CD4-positive, alpha-beta T cell treated with Interleukin-6 for 4 hours (primary cell): ENCODE measurements around the gene SCGB1C2.
A peak's percentile ranks its signal among the peaks of the same experiment; 100 is the strongest.
"Not testable (repeated sequence)": the region's sequence is repeated elsewhere in the genome, so short reads cannot be mapped to it uniquely, and the experiment has no call there.

ENCODE experiments used
- DNase-seq: peaks from one replicate; pipeline ENCODE4 v3.0.0-alpha.2; 2020; ENCODE audit warnings: mixed read lengths

The SCGB1C2 gene

GRCh38 chr17:137166-137807 is at the start of gene SCGB1C2:
SCGB1C2 (plus strand) TSS chr17:137569; CDS start chr17:137591, 22 bp downstream.
- not testable (repeated sequence) for DNase-seq

- DNase-seq, result not testable (repeated sequence)
Measured at GRCh38 chr17:113111-113510, 24.3 kb upstream of the SCGB1C2 start.

GRCh38 chr17:118339-118917 is 18.9 kb upstream of the SCGB1C2 start:
- peak; percentile 70 for DNase-seq

- not testable (repeated sequence) for DNase-seq
Measured at GRCh38 chr17:133932-134331, 3.4 kb upstream of the SCGB1C2 start.

GRCh38 chr17:134332-134785 is 3.0 kb upstream of the SCGB1C2 start:
- DNase-seq, result not testable (repeated sequence)

- DNase-seq, result not testable (repeated sequence)
Measured at GRCh38 chr17:135022-135421, 2.3 kb upstream of the SCGB1C2 start.

- not testable (repeated sequence) for DNase-seq
Measured at GRCh38 chr17:135895-136294, 1.5 kb upstream of the SCGB1C2 start.

- DNase-seq, result not testable (repeated sequence)
Measured at GRCh38 chr17:136531-136930, 838 bp upstream of the SCGB1C2 start.

GRCh38 chr17:139401-140205 is 2.2 kb downstream of the SCGB1C2 start:
- DNase-seq, result not testable (repeated sequence)

- DNase-seq, result no peak
Measured at GRCh38 chr17:142102-142661, 4.8 kb downstream of the SCGB1C2 start.

GRCh38 chr17:142876-143784 is 5.8 kb downstream of the SCGB1C2 start:
- DNase-seq, result no peak

GRCh38 chr17:143785-144281 is 6.5 kb downstream of the SCGB1C2 start:
- peak; percentile 86 for DNase-seq

- no peak for DNase-seq
Measured at GRCh38 chr17:144936-145670, 7.7 kb downstream of the SCGB1C2 start.

GRCh38 chr17:145671-146541 is 8.5 kb downstream of the SCGB1C2 start:
- no peak for DNase-seq

- no peak for DNase-seq
Measured at GRCh38 chr17:146546-146945, 9.2 kb downstream of the SCGB1C2 start.

GRCh38 chr17:146983-147761 is 9.8 kb downstream of the SCGB1C2 start:
- no peak for DNase-seq

GRCh38 chr17:147796-148740 is 10.7 kb downstream of the SCGB1C2 start:
- DNase-seq, result no peak

GRCh38 chr17:148757-149156 is 11.4 kb downstream of the SCGB1C2 start:
- DNase-seq, result no peak
